B cell (primary cell): Measurements from ENCODE around the gene TP53BP2. TPM values are rescaled to one million over a fixed set of nuclear protein-coding genes. Genes with fewer than 3 reads are reported as not detected.

ENCODE experiments used
- ATAC-seq: fragments of 200-7000 bp; cut with Tn5 transposase; one replicate; pipeline ENCODE4 v1.10.0; 2021; ENCODE audit warnings: low read depth, mild to moderate bottlenecking, moderate number of reproducible peaks, moderate library complexity
- CTCF ChIA-PET: fragments of 350-600 bp; sonication (Branson Sonifier 250); formaldehyde crosslinking; loops from one replicate; lab custom pipeline; 2021; ENCODE audit warnings: antibody characterized with exemption, inconsistent platforms; lab: Charles Lee
- POLR2A ChIA-PET: fragments of 350-600 bp; sonication (Branson Sonifier 250); formaldehyde crosslinking; loops from one replicate; lab custom pipeline; 2021; ENCODE audit warnings: antibody characterized with exemption; lab: Charles Lee
- DNase-seq: peaks from one replicate; pipeline ENCODE4 v3.0.0; 2013
- H2AFZ ChIP-seq: 2 replicates; pipeline ENCODE4 v1.6.1; 2012; ENCODE audit warnings: mild to moderate bottlenecking, low read depth, low read length; ENCODE audit not compliant: insufficient read depth, poor library complexity, severe bottlenecking
- H3K27ac ChIP-seq, 2 donors: 1 replicate in 1 of 2; 2 replicates in 1 of 2; pipeline ENCODE4 v1.5.1; 2012 to 2013; ENCODE audit warnings: low read length in 2 of 2, mild to moderate bottlenecking in 2 of 2, moderate library complexity in 1 of 2
- H3K27me3 ChIP-seq, 4 experiments: fragments of 200-600 bp in 1 of 4; sonication (generic) in 1 of 4; replicated peaks in 1 of 4; 1 replicate in 2 of 4; 2 replicates in 2 of 4; pipeline versions ENCODE4 v1.6.1 to v1.7.0; 2013 to 2016; ENCODE audit warnings: low read length in 3 of 4, mild to moderate bottlenecking in 2 of 4, mixed read lengths in 1 of 4, moderate library complexity in 1 of 4; ENCODE audit not compliant: insufficient read depth in 4 of 4, control insufficient read depth in 3 of 4; ENCODE audit errors: control extremely low read depth in 1 of 4
- H3K36me3 ChIP-seq, 2 experiments: replicated peaks in 1 of 2; 1 replicate in 1 of 2; 2 replicates in 1 of 2; pipeline versions ENCODE4 v1.6.1 to v1.7.1; 2013; ENCODE audit warnings: low read length in 1 of 2; ENCODE audit not compliant: insufficient read depth in 2 of 2, control insufficient read depth in 1 of 2; ENCODE audit errors: control extremely low read depth in 1 of 2, extremely low read depth in 1 of 2
- H3K4me1 ChIP-seq, 2 donors: fragments of 200-600 bp in 1 of 2; sonication (generic) in 1 of 2; 1 replicate in 1 of 2; 2 replicates in 1 of 2; pipeline versions ENCODE4 v1.5.1 to v1.6.1; 2013 to 2017; ENCODE audit warnings: low read length in 2 of 2; ENCODE audit not compliant: control insufficient read depth in 2 of 2, insufficient read depth in 2 of 2
- H3K4me2 ChIP-seq: replicated peaks from 2 replicates; pipeline ENCODE3; 2012; ENCODE audit warnings: mild to moderate bottlenecking, low read depth, low read length; ENCODE audit not compliant: poor library complexity, severe bottlenecking
- H3K4me3 ChIP-seq, 5 experiments: fragments of 200-600 bp in 1 of 5; sonication (generic) in 1 of 5; 1 replicate in 3 of 5; 2 replicates in 2 of 5; pipeline versions ENCODE4 v1.5.1 to v1.7.0; 2011 to 2016; ENCODE audit warnings: low read length in 4 of 5, mild to moderate bottlenecking in 4 of 5, low read depth in 2 of 5, control low read depth in 1 of 5, moderate library complexity in 1 of 5; ENCODE audit not compliant: insufficient read depth in 1 of 5; ENCODE audit errors: control extremely low read depth in 1 of 5, extremely low read depth in 1 of 5
- H3K79me2 ChIP-seq: fragments of 200-600 bp; sonication (generic); one replicate; pipeline ENCODE4 v1.6.0; 2016; ENCODE audit warnings: low read length; ENCODE audit not compliant: control insufficient read depth, insufficient read depth
- H3K9ac ChIP-seq: fragments of 200-600 bp; sonication (generic); 2 replicates; pipeline ENCODE4 v1.6.1; 2017; ENCODE audit warnings: mild to moderate bottlenecking, low read length, moderate library complexity
- H3K9me3 ChIP-seq, 3 donors: one replicate each; pipeline versions ENCODE4 v1.6.1 to v1.7.1; 2013; ENCODE audit warnings: low read length in 2 of 3; ENCODE audit not compliant: control insufficient read depth in 2 of 3, insufficient read depth in 1 of 3; ENCODE audit errors: control extremely low read depth in 1 of 3
- H4K20me1 ChIP-seq: 2 replicates; pipeline ENCODE4 v1.6.0; 2012; ENCODE audit warnings: mild to moderate bottlenecking, low read length; ENCODE audit not compliant: insufficient read depth, control insufficient read depth, poor library complexity, severe bottlenecking
- H3K27ac Mint-ChIP-seq: one replicate; pipeline ENCODE4 v1.8.0; 2021; ENCODE audit warnings: mixed read lengths
- H3K27me3 Mint-ChIP-seq: one replicate; pipeline ENCODE4 v1.8.0; 2021; ENCODE audit warnings: mixed read lengths
- H3K4me1 Mint-ChIP-seq: one replicate; pipeline ENCODE4 v1.8.0; 2021; ENCODE audit warnings: mixed read lengths
- H3K4me3 Mint-ChIP-seq: one replicate; pipeline ENCODE4 v1.8.0; 2021; ENCODE audit warnings: mixed read lengths
- H3K9me3 Mint-ChIP-seq: one replicate; pipeline ENCODE4 v1.8.0; 2022; ENCODE audit warnings: mixed read lengths; ENCODE audit not compliant: insufficient read depth
- EZH2 ChIP-seq: IDR thresholded peaks from 2 replicates; pipeline ENCODE4 v1.6.1; 2012; ENCODE audit warnings: borderline replicate concordance, low read depth, mild to moderate bottlenecking, moderate library complexity, low read length; ENCODE audit not compliant: insufficient read depth, poor library complexity, severe bottlenecking
- WGBS: methylation state at CpG from one replicate; pipeline ENCODE4 v1.1.5; 2013; ENCODE audit warnings: missing lambda C conversion rate; ENCODE audit not compliant: insufficient coverage; 5-methylcytosine and 5-hydroxymethylcytosine counted together
- intact Hi-C: fragments of 100-400 bp; cut with micrococcal nuclease; formaldehyde crosslinking; loops from one replicate; pipeline ENCODE4 v1.10.0; 2022
- polyA plus RNA-seq: library from polyadenylated mRNA; depleted of rRNA; stranded (reverse); fragments of >200 nt; gene quantifications from 2 replicates; pipeline ENCODE4 v1.2.3, GENCODE V29; 2012
- total RNA-seq, 2 donors: library from RNA; stranded (reverse); fragments of 120-200 nt in 1 of 2; gene quantifications; 1 replicate in 1 of 2; 2 replicates in 1 of 2; pipeline versions ENCODE4 v1.2.3 to v1.2.4, GENCODE V29; 2013 to 2022
- TF ChIP-seq, protein P1 (sequence below): fragments of 200-600 bp; IDR thresholded peaks from one replicate; pipeline ENCODE4 v1.8.0; 2022; ENCODE audit warnings: antibody characterized with exemption, mild to moderate bottlenecking

The TP53BP2 gene
- total and polyA plus RNA-seq, 2 donors (not counting 1 experiment from before 2014, with no cell fraction given): 10.8 to 40.0 TPM

DNA sequence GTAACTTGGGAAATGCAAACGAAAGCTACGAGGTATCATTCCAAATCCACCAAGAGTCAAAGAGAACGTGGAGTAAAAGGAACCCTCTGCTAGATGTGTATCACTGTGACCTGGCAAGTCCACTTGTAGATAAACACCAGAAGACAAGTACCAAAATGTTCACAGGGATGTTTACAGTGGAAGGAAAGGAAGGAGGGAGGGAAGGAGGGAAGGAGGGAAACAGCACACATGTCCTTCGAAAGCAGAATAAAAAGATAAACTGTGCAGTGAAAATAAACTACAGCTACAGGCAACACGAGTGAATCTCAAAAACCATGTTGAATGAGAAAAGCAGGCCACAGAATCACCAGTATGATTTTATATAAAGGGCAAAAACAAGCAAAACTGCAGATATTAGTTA, 59.9 kb downstream of the TP53BP2 start:
- H3K4me3 Mint-ChIP-seq: no peak overlapping the region
- no peaks in the 10 kb centered on the region for H3K27me3 ChIP-seq
- CTCF ChIA-PET: interaction anchor here (0.5 kb wide), 1 partner anchor 45 kb away, joined by 3 read pairs; no protein-coding TSS in a partner anchor
- H3K27ac Mint-ChIP-seq: no peak overlapping the region
- 100% methylated on average over 2 of the region's 5 CpGs for WGBS
- peaks cover 19 to 26% of the 10 kb centered on the region in 2 experiments for H3K36me3 ChIP-seq
- H4K20me1 ChIP-seq: no peaks in the 10 kb centered on the region
- no peaks in the 10 kb centered on the region for H3K9me3 Mint-ChIP-seq
- ATAC-seq (no peak), DNase-seq (no peak)
- intact Hi-C loops: no loop called here
- H3K9me3 ChIP-seq: no peaks in the 10 kb centered on the region
- no peak overlapping the region for H2AFZ ChIP-seq
- H3K79me2 ChIP-seq: no peaks in the 10 kb centered on the region
- POLR2A ChIA-PET: no interaction called here
- no peaks in the 10 kb centered on the region for H3K27me3 Mint-ChIP-seq
- no peaks in the 10 kb centered on the region for H3K4me1 ChIP-seq
- H3K27ac ChIP-seq: no peak overlapping the region
- H3K9ac ChIP-seq: no peak overlapping the region
- H3K4me1 Mint-ChIP-seq: no peaks in the 10 kb centered on the region
- TF ChIP-seq EZH2: no peak
- TF ChIP-seq, protein P1, sequence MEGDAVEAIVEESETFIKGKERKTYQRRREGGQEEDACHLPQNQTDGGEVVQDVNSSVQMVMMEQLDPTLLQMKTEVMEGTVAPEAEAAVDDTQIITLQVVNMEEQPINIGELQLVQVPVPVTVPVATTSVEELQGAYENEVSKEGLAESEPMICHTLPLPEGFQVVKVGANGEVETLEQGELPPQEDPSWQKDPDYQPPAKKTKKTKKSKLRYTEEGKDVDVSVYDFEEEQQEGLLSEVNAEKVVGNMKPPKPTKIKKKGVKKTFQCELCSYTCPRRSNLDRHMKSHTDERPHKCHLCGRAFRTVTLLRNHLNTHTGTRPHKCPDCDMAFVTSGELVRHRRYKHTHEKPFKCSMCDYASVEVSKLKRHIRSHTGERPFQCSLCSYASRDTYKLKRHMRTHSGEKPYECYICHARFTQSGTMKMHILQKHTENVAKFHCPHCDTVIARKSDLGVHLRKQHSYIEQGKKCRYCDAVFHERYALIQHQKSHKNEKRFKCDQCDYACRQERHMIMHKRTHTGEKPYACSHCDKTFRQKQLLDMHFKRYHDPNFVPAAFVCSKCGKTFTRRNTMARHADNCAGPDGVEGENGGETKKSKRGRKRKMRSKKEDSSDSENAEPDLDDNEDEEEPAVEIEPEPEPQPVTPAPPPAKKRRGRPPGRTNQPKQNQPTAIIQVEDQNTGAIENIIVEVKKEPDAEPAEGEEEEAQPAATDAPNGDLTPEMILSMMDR: no peak
- H3K4me2 ChIP-seq: no peak overlapping the region
- no peak overlapping the region for H3K4me3 ChIP-seq

DNA sequence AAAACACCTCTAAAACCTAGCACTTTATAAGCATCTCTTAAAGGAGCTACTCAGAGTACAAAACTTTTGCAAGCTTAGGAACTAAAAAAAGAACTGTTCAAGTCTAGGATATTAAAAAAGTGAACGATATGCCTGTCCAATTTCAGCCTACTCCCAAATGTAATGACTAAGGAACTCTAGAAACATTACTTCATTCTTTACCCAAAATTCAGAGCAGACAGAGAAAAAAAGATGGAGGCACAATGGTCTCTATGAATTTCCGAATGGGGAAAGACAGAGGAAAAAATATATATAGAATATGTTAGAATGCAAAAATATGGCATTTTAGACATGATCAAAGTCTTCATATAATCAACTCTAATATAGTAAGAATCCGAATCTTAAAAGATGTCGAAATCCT, 61.2 kb downstream of the TP53BP2 start:
- TF ChIP-seq, protein P1: no peak
- TF ChIP-seq EZH2: no peak
- H3K27me3 Mint-ChIP-seq: no peaks in the 10 kb centered on the region
- H3K4me1 Mint-ChIP-seq: no peaks in the 10 kb centered on the region
- ChIA-PET CTCF (no interaction called here), POLR2A (no interaction called here)
- no peaks in the 10 kb centered on the region for H3K4me1 ChIP-seq
- no peaks in the 10 kb centered on the region for H4K20me1 ChIP-seq
- no peak overlapping the region for H3K9ac ChIP-seq
- peaks cover 23 to 31% of the 10 kb centered on the region in 2 experiments for H3K36me3 ChIP-seq
- H3K4me3 Mint-ChIP-seq: no peak overlapping the region
- no peak overlapping the region for H3K27ac ChIP-seq
- ATAC-seq (no peak), DNase-seq (no peak)
- H2AFZ ChIP-seq: no peak overlapping the region
- intact Hi-C loops: no loop called here
- H3K27ac Mint-ChIP-seq: no peak overlapping the region
- H3K27me3 ChIP-seq: no peaks in the 10 kb centered on the region
- no peaks in the 10 kb centered on the region for H3K9me3 ChIP-seq
- H3K4me3 ChIP-seq: no peak overlapping the region
- H3K9me3 Mint-ChIP-seq: no peaks in the 10 kb centered on the region
- H3K79me2 ChIP-seq: no peaks in the 10 kb centered on the region
- no CpG with 5 or more reads among the region's 4 CpGs for WGBS
- no peak overlapping the region for H3K4me2 ChIP-seq
